Measurements from ENCODE around the gene RALGPS2. TPM values are rescaled to one million over a fixed set of nuclear protein-coding genes. Genes with fewer than 3 reads are reported as not detected.

RALGPS2 gene
- total RNA-seq, 4 donors from 2014 or later = 4.3 to 30.8 (median 16.8) TPM

GRCh38 chr1:178885869-178886268, 160.8 kb downstream of the RALGPS2 start:
- 88 to 90% methylated on average over 4 of the region's 4 CpGs for WGBS, 2 donors
- no peak for TF ChIP-seq POLR2A (IDR thresholded peaks at IDR 0.05)
- TF ChIP-seq, protein P1, sequence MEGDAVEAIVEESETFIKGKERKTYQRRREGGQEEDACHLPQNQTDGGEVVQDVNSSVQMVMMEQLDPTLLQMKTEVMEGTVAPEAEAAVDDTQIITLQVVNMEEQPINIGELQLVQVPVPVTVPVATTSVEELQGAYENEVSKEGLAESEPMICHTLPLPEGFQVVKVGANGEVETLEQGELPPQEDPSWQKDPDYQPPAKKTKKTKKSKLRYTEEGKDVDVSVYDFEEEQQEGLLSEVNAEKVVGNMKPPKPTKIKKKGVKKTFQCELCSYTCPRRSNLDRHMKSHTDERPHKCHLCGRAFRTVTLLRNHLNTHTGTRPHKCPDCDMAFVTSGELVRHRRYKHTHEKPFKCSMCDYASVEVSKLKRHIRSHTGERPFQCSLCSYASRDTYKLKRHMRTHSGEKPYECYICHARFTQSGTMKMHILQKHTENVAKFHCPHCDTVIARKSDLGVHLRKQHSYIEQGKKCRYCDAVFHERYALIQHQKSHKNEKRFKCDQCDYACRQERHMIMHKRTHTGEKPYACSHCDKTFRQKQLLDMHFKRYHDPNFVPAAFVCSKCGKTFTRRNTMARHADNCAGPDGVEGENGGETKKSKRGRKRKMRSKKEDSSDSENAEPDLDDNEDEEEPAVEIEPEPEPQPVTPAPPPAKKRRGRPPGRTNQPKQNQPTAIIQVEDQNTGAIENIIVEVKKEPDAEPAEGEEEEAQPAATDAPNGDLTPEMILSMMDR (IDR thresholded peaks at IDR 0.05) = no peak
- TF ChIP-seq EP300 (IDR thresholded peaks at IDR 0.05) = no peak
- H3K4me1 ChIP-seq = no peaks in the 10 kb centered on the region
- no peak for DNase-seq (ENCODE audit: low spot score in 2 of 2)
- H3K4me3 ChIP-seq = no peak overlapping the region
- H3K36me3 ChIP-seq = peaks cover 0 to 17% (median 0%) of the 10 kb centered on the region in 3 donors
- no peak overlapping the region for H3K27ac ChIP-seq
- H3K27me3 ChIP-seq = no peaks in the 10 kb centered on the region
- no peaks in the 10 kb centered on the region for H3K9me3 ChIP-seq

DNA sequence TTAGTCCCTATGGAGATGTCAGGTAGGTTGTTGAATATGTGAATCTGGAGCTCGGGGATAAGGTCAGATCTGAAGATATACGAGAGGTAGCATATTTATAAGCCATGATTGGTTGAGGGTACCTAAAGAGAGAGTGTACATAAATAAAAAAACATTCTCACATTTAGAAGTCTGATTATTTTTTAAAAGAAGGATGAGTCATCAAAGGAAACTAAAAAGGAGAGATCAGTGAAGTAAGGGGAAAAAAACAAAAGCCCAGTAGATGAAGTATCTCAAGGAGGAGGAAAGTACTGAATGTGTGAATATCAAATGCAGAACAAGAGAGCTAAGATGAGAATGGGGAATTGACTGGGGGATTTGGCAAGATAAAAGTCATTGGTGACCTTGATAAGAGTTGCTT, 161.5 kb downstream of the RALGPS2 start:
- H3K9me3 ChIP-seq = no peaks in the 10 kb centered on the region
- 96 to 98% methylated on average over 2 of the region's 2 CpGs for WGBS, 2 donors
- H3K4me3 ChIP-seq = no peak overlapping the region
- TF ChIP-seq POLR2A (IDR thresholded peaks at IDR 0.05) (no peak), EP300 (IDR thresholded peaks at IDR 0.05) (no peak)
- TF ChIP-seq, protein P1 (IDR thresholded peaks at IDR 0.05) = no peak
- H3K27me3 ChIP-seq = no peaks in the 10 kb centered on the region
- peaks cover 0 to 11% (median 0%) of the 10 kb centered on the region in 3 donors for H3K36me3 ChIP-seq
- DNase-seq (ENCODE audit: low spot score in 2 of 2) = no peak
- H3K27ac ChIP-seq = no peak overlapping the region
- no peaks in the 10 kb centered on the region for H3K4me1 ChIP-seq

DNA sequence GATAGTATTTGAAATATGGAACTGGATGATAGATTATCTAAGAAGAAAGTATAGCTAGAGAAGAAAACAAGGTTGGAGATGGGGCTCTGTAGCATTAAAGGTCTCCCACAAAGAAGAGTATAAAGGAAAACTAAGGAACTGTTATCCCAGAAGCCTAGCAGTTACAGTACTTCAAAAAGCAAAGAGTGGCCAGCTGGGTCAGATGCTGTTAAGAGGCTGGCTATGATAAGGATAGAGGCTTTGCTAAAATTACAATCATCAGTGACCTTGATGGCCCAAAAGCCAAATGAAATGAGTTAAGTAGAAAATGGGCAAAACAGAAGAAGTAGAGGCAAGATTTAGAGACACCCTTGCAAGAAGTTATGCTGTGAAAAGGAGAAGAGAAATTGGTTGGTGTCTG, 170.9 kb downstream of the RALGPS2 start:
- TF ChIP-seq POLR2A (IDR thresholded peaks at IDR 0.05) = no peak
- Histone ChIP-seq H3K4me1 (no peaks in the 10 kb centered on the region), H3K4me3 (no peak overlapping the region), H3K27ac (no peak overlapping the region), H3K27me3 (no peaks in the 10 kb centered on the region), H3K36me3 (peaks cover 0 to 7% (median 0%) of the 10 kb centered on the region in 3 donors), H3K9me3 (no peaks in the 10 kb centered on the region)
- DNase-seq (ENCODE audit: low spot score in 2 of 2) = no peak

- peaks cover 0 to 13% (median 0%) of the 10 kb centered on the region in 3 donors for H3K36me3 ChIP-seq
- WGBS, 2 donors = 97 to 98% methylated on average over 1 of the region's 1 CpG
- H3K9me3 ChIP-seq = no peaks in the 10 kb centered on the region
- no peaks in the 10 kb centered on the region for H3K4me1 ChIP-seq
- no peak overlapping the region for H3K27ac ChIP-seq
- DNase-seq (ENCODE audit: low spot score in 2 of 2) = no peak
- TF ChIP-seq, protein P1 (IDR thresholded peaks at IDR 0.05) = no peak
- TF ChIP-seq POLR2A (IDR thresholded peaks at IDR 0.05) (no peak), EP300 (IDR thresholded peaks at IDR 0.05) (no peak)
- no peaks in the 10 kb centered on the region for H3K27me3 ChIP-seq
- H3K4me3 ChIP-seq = no peak overlapping the region
These were observed 173.4 kb downstream of the RALGPS2 start for GRCh38 chr1:178898401-178898800.

- Histone ChIP-seq H3K27ac (no peak overlapping the region), H3K4me3 (no peak overlapping the region), H3K27me3 (no peaks in the 10 kb centered on the region), H3K36me3 (peaks cover 0 to 23% (median 0%) of the 10 kb centered on the region in 3 donors), H3K4me1 (no peaks in the 10 kb centered on the region), H3K9me3 (no peaks in the 10 kb centered on the region)
- no peak for DNase-seq (ENCODE audit: low spot score in 2 of 2)
- TF ChIP-seq, protein P1 (IDR thresholded peaks at IDR 0.05) = no peak
- TF ChIP-seq EP300 (IDR thresholded peaks at IDR 0.05) = no peak
- TF ChIP-seq POLR2A (IDR thresholded peaks at IDR 0.05) = no peak
- WGBS, 2 donors = 89 to 96% methylated on average over 2 of the region's 2 CpGs
These were observed 174.4 kb downstream of the RALGPS2 start for GRCh38 chr1:178899402-178899801.

Measured in tibial nerve (tissue), 4 donors.